A204.1 (cell line): Measurements from ENCODE around the gene ATP11C.
"Not testable (repeated sequence)": the region's sequence is repeated elsewhere in the genome, so short reads cannot be mapped to it uniquely, and the experiment has no call there.

Source experiments
- FAIRE-seq: peaks from 2 replicates; lab custom pipeline; 2012; peaks lifted over from hg19 to GRCh38; lab: Jason Lieb, UNC

ATP11C gene

GRCh38 chrX:139851730-139852129 is 81.1 kb downstream of the ATP11C start:
- FAIRE-seq, result no peak

- no peak for FAIRE-seq
Observed at GRCh38 chrX:139850968-139851367, 81.9 kb downstream of the ATP11C start.

- FAIRE-seq, result no peak
Observed at GRCh38 chrX:139844884-139845283, 88.0 kb downstream of the ATP11C start.

DNA sequence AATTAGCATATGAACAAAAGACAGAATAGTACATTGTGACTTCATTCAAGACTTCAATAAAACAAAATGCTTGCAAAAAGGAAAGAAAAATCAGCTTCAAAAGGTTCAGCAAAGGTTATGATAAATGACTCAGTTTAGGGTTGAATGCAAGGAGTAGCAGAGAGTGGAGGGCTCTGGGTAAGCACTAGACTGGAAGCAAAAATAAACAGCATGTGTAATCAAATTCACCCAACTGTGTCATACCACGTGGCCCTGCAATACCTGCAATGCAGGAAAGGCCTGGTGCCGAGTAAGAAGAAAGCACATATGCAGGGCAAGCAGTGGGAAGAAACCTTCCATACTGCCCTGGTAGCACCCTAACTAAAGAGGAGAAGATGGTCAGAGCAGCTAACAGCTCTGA is 88.7 kb downstream of the ATP11C start:
- no peak for FAIRE-seq

DNA sequence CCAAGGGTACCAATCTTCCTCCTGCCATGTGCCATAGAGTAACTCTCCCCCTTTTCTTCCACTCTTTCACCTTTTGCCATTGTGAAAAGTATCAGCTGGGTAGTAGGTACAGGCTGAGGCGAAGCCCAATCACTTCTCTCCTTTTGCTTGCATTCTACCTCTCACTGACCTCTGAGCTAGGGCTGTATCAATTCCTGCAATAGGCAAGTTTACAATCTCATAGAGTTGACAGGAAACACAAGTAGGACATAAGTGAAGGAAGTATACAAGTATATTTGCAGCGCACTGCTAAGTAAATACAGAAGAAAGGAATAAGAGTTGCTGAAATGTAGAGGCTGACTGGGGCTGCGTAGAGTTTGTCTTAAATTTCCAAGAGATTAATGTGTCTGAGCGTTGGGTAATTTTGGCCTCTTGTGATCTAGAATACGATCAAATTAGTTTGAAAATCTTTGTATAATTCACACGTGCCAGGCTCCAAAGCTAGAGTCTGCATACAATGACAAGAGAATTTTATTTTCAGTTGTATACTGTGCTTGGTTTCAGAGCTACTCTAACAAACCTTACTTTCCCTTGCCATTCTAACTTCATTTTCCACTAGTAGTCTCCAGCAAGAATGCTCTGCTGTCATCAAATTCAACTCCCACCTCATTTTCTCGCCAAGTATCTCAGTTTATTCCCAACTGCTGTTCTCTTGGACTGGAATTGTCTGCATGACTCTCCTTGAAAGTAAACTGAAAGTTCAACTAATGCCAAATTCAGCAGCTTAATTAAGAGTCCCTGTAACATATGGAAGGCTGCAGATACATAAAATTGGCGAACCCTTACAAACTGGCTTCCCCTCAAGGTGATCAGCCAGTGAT is 90.3 kb downstream of the ATP11C start:
- no peak for FAIRE-seq

DNA sequence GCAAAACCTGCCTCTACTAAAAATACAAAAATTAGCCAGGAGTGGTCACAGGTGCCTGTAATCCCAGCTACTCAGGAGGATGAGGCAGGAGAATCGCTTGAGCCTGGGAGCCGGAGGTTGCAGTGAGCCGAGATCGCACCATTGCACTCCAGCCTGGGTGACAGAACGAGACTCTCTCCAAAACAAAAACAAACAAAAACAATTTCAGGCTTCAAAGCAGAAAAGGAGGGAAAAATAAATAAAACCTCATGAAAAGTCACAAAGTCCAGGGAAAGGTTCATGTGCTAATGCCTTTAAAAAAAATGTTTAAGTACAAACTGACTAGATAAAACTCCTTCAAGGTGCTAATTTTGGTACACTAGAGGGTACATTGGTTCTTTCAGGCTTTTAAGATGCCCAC is 96.5 kb downstream of the ATP11C start:
- not testable (repeated sequence) for FAIRE-seq

- FAIRE-seq, result no peak
Observed at GRCh38 chrX:139834879-139835278, 98.0 kb downstream of the ATP11C start.

DNA sequence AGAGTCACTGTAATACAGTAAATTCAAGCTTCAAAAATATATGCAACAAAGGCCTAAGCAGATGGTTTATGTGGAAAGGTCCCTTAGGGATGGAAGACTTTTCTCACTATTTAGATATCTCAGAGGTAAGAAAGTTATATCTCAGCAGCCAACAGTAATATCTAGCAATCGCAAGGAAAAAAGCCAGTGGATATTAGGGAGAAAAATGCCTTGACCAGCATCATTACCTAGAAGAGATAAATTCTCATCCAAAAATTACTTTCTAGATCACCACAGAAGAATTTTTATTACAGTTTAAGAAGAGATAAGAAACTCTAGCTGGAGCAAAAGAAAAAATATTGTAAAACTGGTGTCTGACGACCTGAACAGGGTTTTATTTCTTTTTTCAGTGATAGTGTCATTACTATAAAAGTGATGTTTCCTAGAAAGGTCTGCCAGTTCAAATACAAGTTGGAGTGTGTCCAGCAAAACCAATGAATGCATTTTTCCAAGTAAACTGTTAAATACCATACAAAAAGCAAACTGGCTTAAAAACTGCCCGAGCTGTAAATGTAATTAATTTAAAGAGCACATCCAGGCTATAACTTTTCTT is 100.0 kb downstream of the ATP11C start:
- FAIRE-seq, result no peak

GRCh38 chrX:139831675-139832456 is 101.0 kb downstream of the ATP11C start:
- no peak for FAIRE-seq

- FAIRE-seq, result no peak
Observed at GRCh38 chrX:139831017-139831416, 101.8 kb downstream of the ATP11C start.

GRCh38 chrX:139828830-139829229 is 104.0 kb downstream of the ATP11C start:
- FAIRE-seq, result no peak

DNA sequence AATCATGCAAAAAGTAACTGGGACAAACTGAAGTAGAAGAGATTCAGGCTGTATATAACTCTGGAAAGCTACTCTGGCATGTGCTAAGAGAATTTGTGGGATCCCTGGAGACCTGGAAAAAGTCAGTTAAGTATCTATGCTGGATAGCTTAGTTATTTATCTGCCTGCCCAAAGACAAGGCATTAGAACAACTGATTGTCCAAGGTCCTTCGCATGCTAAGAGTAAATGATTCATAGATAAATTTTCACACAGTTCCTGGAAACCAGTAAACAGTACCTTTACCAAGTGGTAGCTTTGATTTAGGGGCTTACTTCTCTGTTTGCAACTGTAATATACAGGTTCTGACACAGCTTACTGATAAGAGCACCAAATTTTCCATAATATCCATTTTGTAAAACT is 104.8 kb downstream of the ATP11C start:
- FAIRE-seq, result no peak

- FAIRE-seq, result no peak
Observed at GRCh38 chrX:139826065-139827044, 106.5 kb downstream of the ATP11C start.

GRCh38 chrX:139825618-139826017 is 107.2 kb downstream of the ATP11C start:
- no peak for FAIRE-seq

- FAIRE-seq, result no peak
Observed at GRCh38 chrX:139823806-139824205, 109.0 kb downstream of the ATP11C start.

- no peak for FAIRE-seq
Observed at GRCh38 chrX:139820358-139820984, 112.4 kb downstream of the ATP11C start.

- no peak for FAIRE-seq
Observed at GRCh38 chrX:139816204-139816603, 116.6 kb downstream of the ATP11C start.

GRCh38 chrX:139815771-139816170 is 117.1 kb downstream of the ATP11C start:
- no peak for FAIRE-seq

GRCh38 chrX:139811942-139812629 is 120.8 kb downstream of the ATP11C start:
- no peak for FAIRE-seq

DNA sequence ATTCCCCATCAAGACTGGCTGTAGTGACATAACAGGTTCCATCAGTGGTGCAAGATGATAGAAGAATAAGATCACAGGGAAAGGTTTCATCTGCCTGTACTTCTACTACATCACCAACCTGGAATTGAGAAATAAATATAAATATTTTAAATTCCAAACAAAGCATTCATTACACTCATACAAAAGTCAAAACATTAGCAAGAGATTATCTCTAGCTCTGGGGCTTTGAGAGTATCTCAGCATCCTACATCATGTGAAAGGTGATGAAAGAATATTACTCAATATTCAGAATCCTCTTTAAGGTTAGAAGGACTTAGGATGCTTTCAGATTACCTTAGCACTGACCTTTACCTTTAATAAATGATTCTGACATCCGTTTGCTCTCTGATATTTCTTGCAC is 128.4 kb downstream of the ATP11C start:
- FAIRE-seq, result no peak

DNA sequence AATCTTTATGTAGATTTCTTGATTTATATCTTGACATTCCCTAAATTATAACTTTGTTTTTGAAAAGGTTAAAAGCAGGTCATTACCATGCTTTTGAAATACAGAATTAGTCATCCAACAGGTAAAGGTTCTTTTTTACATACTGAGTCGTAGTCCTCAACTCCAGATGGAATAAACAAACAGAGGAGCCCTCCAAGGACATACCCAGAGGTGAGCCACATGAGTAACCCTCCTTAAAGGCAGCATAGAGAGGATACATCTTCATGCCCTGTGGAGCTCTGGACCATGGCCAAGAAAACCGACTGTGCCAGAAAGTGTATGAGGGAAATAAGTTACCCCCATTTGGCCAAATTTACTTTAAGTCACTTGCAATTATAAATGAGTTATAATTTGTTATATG is 129.6 kb downstream of the ATP11C start:
- no peak for FAIRE-seq
